IMR-90 (cell line): ENCODE results near the gene MTMR3. TPM values are rescaled to one million over a fixed set of nuclear protein-coding genes. Genes with fewer than 3 reads are reported as not detected.

ENCODE experiments used
- ATAC-seq: fragments of 200-7000 bp; cut with Tn5 transposase; 2 replicates; pipeline ENCODE4 v1.9.1; 2020; ENCODE audit warnings: low read depth, mild to moderate bottlenecking, moderate library complexity
- BruUV-seq: library from RNA; stranded (reverse); fragments of 400-500 nt; replicated peaks from 2 replicates; lab custom pipeline; 2021; lab: Mats Ljungman, UMichigan
- CTCF ChIA-PET: fragments of 300-600 bp; formaldehyde crosslinking; extraction: SDS; loops from one replicate; lab custom pipeline; 2021; ENCODE audit warnings: antibody characterized with exemption; lab: Yijun Ruan, JAX
- POLR2A ChIA-PET: fragments of 300-600 bp; sonication (Branson Sonifier 250); formaldehyde crosslinking; loops from one replicate; lab custom pipeline; 2022; ENCODE audit warnings: antibody characterized with exemption; ENCODE audit not compliant: unreplicated experiment; lab: Charles Lee
- DNase-seq: peaks from one replicate; pipeline ENCODE4 v3.0.0; 2013
- H2AFZ ChIP-seq: replicated peaks from 2 replicates; pipeline ENCODE3; 2013; ENCODE audit warnings: low read length, mild to moderate bottlenecking; ENCODE audit not compliant: poor library complexity
- H2AK5ac ChIP-seq: 2 replicates; pipeline ENCODE4 v1.6.1; 2013; ENCODE audit warnings: low read depth, low read length, inconsistent platforms
- H2AK9ac ChIP-seq: replicated peaks from 2 replicates; pipeline ENCODE3; 2013; ENCODE audit warnings: mild to moderate bottlenecking, low read depth, low read length, moderate library complexity; ENCODE audit not compliant: poor library complexity
- H2BK120ac ChIP-seq: 2 replicates; pipeline ENCODE4 v1.6.1; 2013; ENCODE audit warnings: low read depth, low read length, inconsistent platforms
- H2BK15ac ChIP-seq: 3 replicates; pipeline ENCODE4 v1.6.1; 2013; ENCODE audit warnings: low read depth, low read length, inconsistent platforms
- H2BK20ac ChIP-seq: 2 replicates; pipeline ENCODE4 v1.6.1; 2013; ENCODE audit warnings: low read depth, mild to moderate bottlenecking, inconsistent platforms, low read length, moderate library complexity
- H2BK5ac ChIP-seq: 2 replicates; pipeline ENCODE4 v1.6.1; 2013; ENCODE audit warnings: mild to moderate bottlenecking, low read depth, low read length, inconsistent platforms; ENCODE audit not compliant: poor library complexity, severe bottlenecking
- H3K14ac ChIP-seq: replicated peaks from 2 replicates; pipeline ENCODE4 v1.6.1; 2013; ENCODE audit warnings: low read depth, low read length, inconsistent platforms
- H3K18ac ChIP-seq: 2 replicates; pipeline ENCODE4 v1.6.1; 2013; ENCODE audit warnings: low read depth, low read length, control low read depth
- H3K23ac ChIP-seq: 2 replicates; pipeline ENCODE4 v1.6.1; 2013; ENCODE audit warnings: low read depth, low read length, inconsistent platforms
- H3K27ac ChIP-seq: 2 replicates; pipeline ENCODE4 v1.5.1; 2013; ENCODE audit warnings: mild to moderate bottlenecking, control low read depth, low read length; ENCODE audit not compliant: insufficient read depth
- H3K27me3 ChIP-seq: 2 replicates; pipeline ENCODE4 v1.6.1; 2013; ENCODE audit warnings: low read length; ENCODE audit not compliant: control insufficient read depth, insufficient read depth
- H3K36me3 ChIP-seq: 2 replicates; pipeline ENCODE4 v1.6.1; 2013; ENCODE audit warnings: low read length, mixed read lengths; ENCODE audit not compliant: control insufficient read depth, insufficient read depth
- H3K4ac ChIP-seq: 2 replicates; pipeline ENCODE4 v1.6.1; 2013; ENCODE audit warnings: low read depth, low read length, inconsistent platforms
- H3K4me1 ChIP-seq: 2 replicates; pipeline ENCODE4 v1.6.1; 2013; ENCODE audit warnings: low read length, mixed read lengths; ENCODE audit not compliant: control insufficient read depth, insufficient read depth
- H3K4me2 ChIP-seq: 2 replicates; pipeline ENCODE4 v1.6.1; 2013; ENCODE audit warnings: low read depth, mild to moderate bottlenecking, control low read depth, low read length, moderate library complexity
- H3K4me3 ChIP-seq: 2 replicates; pipeline ENCODE4 v1.5.1; 2013; ENCODE audit warnings: low read depth, mild to moderate bottlenecking, control low read depth, low read length, moderate library complexity; ENCODE audit not compliant: insufficient read depth
- H3K56ac ChIP-seq: 2 replicates; pipeline ENCODE4 v1.6.1; 2013; ENCODE audit warnings: low read length, inconsistent platforms; ENCODE audit not compliant: insufficient read depth; ENCODE audit errors: extremely low read depth
- H3K79me1 ChIP-seq, 2 experiments: 2 replicates each; pipeline ENCODE4 v1.6.1; 2013; ENCODE audit warnings: low read length in 2 of 2, inconsistent platforms in 1 of 2, low read depth in 1 of 2
- H3K9ac ChIP-seq: 2 replicates; pipeline ENCODE4 v1.6.1; 2013; ENCODE audit warnings: low read depth, low read length, control low read depth
- H3K9me1 ChIP-seq: 2 replicates; pipeline ENCODE4 v1.6.1; 2013; ENCODE audit warnings: low read length, inconsistent platforms; ENCODE audit not compliant: insufficient read depth
- H3K9me3 ChIP-seq: 2 replicates; pipeline ENCODE4 v1.6.1; 2013; ENCODE audit warnings: low read length; ENCODE audit not compliant: control insufficient read depth, insufficient read depth
- H4K20me1 ChIP-seq: 2 replicates; pipeline ENCODE4 v1.6.1; 2013; ENCODE audit warnings: low read length, inconsistent platforms; ENCODE audit not compliant: insufficient read depth
- H4K5ac ChIP-seq: 2 replicates; pipeline ENCODE4 v1.6.1; 2013; ENCODE audit warnings: mild to moderate bottlenecking, low read depth, low read length, control low read depth
- H4K8ac ChIP-seq, 2 experiments: 2 replicates each; pipeline ENCODE4 v1.6.1; 2013; ENCODE audit warnings: low read depth in 2 of 2, low read length in 2 of 2, control low read depth in 1 of 2, inconsistent platforms in 1 of 2
- H4K91ac ChIP-seq: 2 replicates; pipeline ENCODE4 v1.6.1; 2013; ENCODE audit warnings: low read depth, low read length, inconsistent platforms; ENCODE audit not compliant: insufficient read depth
- BHLHE40 ChIP-seq: fragments of 150-350 bp; IDR thresholded peaks from 2 replicates; pipeline ENCODE4 v1.6.1; 2016; ENCODE audit warnings: mild to moderate bottlenecking, low read depth, low read length
- CEBPB ChIP-seq: IDR thresholded peaks from 2 replicates; pipeline ENCODE4 v1.6.1; 2012; ENCODE audit warnings: low read depth, low read length, improper control_type of control experiment
- CHD1 ChIP-seq: IDR thresholded peaks from 2 replicates; pipeline ENCODE4 v1.6.1; 2012; ENCODE audit warnings: low read depth, low read length, improper control_type of control experiment
- CTCF ChIP-seq: conservative IDR thresholded peaks from 2 replicates; pipeline ENCODE4 v1.5.1; 2012; ENCODE audit warnings: mild to moderate bottlenecking, low read depth, low read length, improper control_type of control experiment
- FOS ChIP-seq: fragments of 150-350 bp; IDR thresholded peaks from 2 replicates; pipeline ENCODE4 v1.6.1; 2016; ENCODE audit warnings: low read depth, low read length
- MAFK ChIP-seq: IDR thresholded peaks from 2 replicates; pipeline ENCODE4 v1.6.1; 2012; ENCODE audit warnings: low read depth, low read length, improper control_type of control experiment
- MAZ ChIP-seq: IDR thresholded peaks from 2 replicates; pipeline ENCODE4 v1.6.1; 2012; ENCODE audit warnings: low read depth, mild to moderate bottlenecking, low read length, improper control_type of control experiment, moderate library complexity, borderline replicate concordance
- MXI1 ChIP-seq: IDR thresholded peaks from 2 replicates; pipeline ENCODE4 v1.6.1; 2012; ENCODE audit warnings: low read depth, mild to moderate bottlenecking, low read length, moderate library complexity, borderline replicate concordance
- NFE2L2 ChIP-seq: fragments of 150-350 bp; IDR thresholded peaks from 2 replicates; pipeline ENCODE4 v1.6.1; 2016; ENCODE audit warnings: low read depth, mild to moderate bottlenecking, low read length
- RAD21 ChIP-seq: IDR thresholded peaks from 2 replicates; pipeline ENCODE4 v1.6.1; 2012; ENCODE audit warnings: low read length, improper control_type of control experiment
- RCOR1 ChIP-seq: IDR thresholded peaks from 2 replicates; pipeline ENCODE4 v1.6.1; 2012; ENCODE audit warnings: mild to moderate bottlenecking, low read length, improper control_type of control experiment; ENCODE audit not compliant: insufficient replicate concordance
- RFX5 ChIP-seq: IDR thresholded peaks from 2 replicates; pipeline ENCODE4 v1.8.0; 2012; ENCODE audit warnings: low read depth, mild to moderate bottlenecking, low read length, moderate library complexity
- USF2 ChIP-seq: fragments of 150-350 bp; IDR thresholded peaks from 2 replicates; pipeline ENCODE4 v1.6.1; 2017; ENCODE audit warnings: mild to moderate bottlenecking, antibody characterized with exemption, low read length, low read depth
- WGBS, 2 experiments: methylation state at CpG; one replicate each; pipeline versions ENCODE4 v1.1.5 to v1.1.7; 2013; ENCODE audit warnings: missing lambda C conversion rate in 2 of 2; ENCODE audit not compliant: insufficient read length in 1 of 2; ENCODE audit errors: extremely low coverage in 2 of 2; 5-methylcytosine and 5-hydroxymethylcytosine counted together
- dilution Hi-C: fragments of 300-500 bp; cut with HindIII; formaldehyde crosslinking; loops from one replicate; pipeline ENCODE4 v1.14.3; 2018; ENCODE audit warnings: low sequenced_read_pairs; ENCODE audit not compliant: unreplicated experiment
- in situ Hi-C: fragments of 300-500 bp; cut with MboI; formaldehyde crosslinking; loops from 3 replicates; pipeline ENCODE4 v1.14.3; 2019; ENCODE audit warnings: low sequenced_read_pairs, inconsistent platforms, mixed read lengths
- intact Hi-C: fragments of 100-400 bp; cut with micrococcal nuclease; formaldehyde crosslinking; loops from 2 replicates; pipeline ENCODE4 v1.10.0; 2022
- polyA plus RNA-seq, 3 experiments: library from polyadenylated mRNA; depleted of rRNA; stranded (reverse); fragments of >200 nt; gene quantifications; 2 replicates each; pipeline ENCODE4 v1.2.3, GENCODE V29; 2012; ENCODE audit warnings: low replicate concordance in 1 of 3
- total RNA-seq: library from RNA; depleted of rRNA; stranded (reverse); fragments of >200 nt; gene quantifications from 2 replicates; pipeline ENCODE4 v1.2.3, GENCODE V29; 2012

Gene MTMR3
- total and polyA plus RNA-seq, 2 of the 4 experiments (the other 2 are of a cell fraction): 21.3 to 29.4 TPM

GRCh38 chr22:29992341-29993275 lies 109.6 kb downstream of the MTMR3 start:
- Histone ChIP-seq H2BK15ac (no peak overlapping the region), H3K79me1 (peaks cover 5 to 38% of the 10 kb centered on the region in 2 experiments), H3K9me1 (peaks cover 11% of the 10 kb centered on the region), H3K4ac (0 out of 2 replicates have a peak overlapping the region, but pooled peaks have one; percentile 12), H3K4me2 (no peak overlapping the region; the same call in 1 of the 2 replicates), H4K5ac (no peak overlapping the region), H2AK5ac (0 out of 2 replicates have a peak overlapping the region, but pooled peaks have one; percentile 45), H3K9me3 (no peaks in the 10 kb centered on the region), H4K91ac (peak overlapping the region; percentile 8; the same call in 1 of the 2 replicates), H3K4me3 (no peak overlapping the region), H2AFZ (no peak overlapping the region), H4K8ac (no peak overlapping the region), H3K9ac (no peak overlapping the region), H3K56ac (no peak overlapping the region), H3K27me3 (no peaks in the 10 kb centered on the region), H3K36me3 (peaks cover 6% of the 10 kb centered on the region), H2AK9ac (no peak overlapping the region), H2BK20ac (peak overlapping the region; percentile 29; the same call in 1 of the 2 replicates), H3K14ac (no peak overlapping the region), H3K4me1 (peaks cover 16% of the 10 kb centered on the region), H3K27ac (no peak overlapping the region), H2BK5ac (no peak overlapping the region), H4K20me1 (peaks cover 23% of the 10 kb centered on the region; the same call in 1 of the 2 replicates), H3K18ac (no peak overlapping the region), H2BK120ac (no peak overlapping the region), H3K23ac (no peak overlapping the region)
- in situ Hi-C loops: no loop called here
- DNase-seq (peak; percentile 13), ATAC-seq (no peak)
- intact Hi-C loops: loop anchor here (5.0 kb wide), 2 partner anchors 105 to 170 kb away; no protein-coding TSS in a partner anchor
- ChIA-PET POLR2A (no interaction called here), CTCF (no interaction called here)
- WGBS, 2 experiments: no CpG with 5 or more reads among the region's 6 CpGs
- dilution Hi-C loops: no loop called here
- no TSS peak for BruUV-seq
- TF ChIP-seq RCOR1 (no peak), CHD1 (no peak), MAFK (no peak), MXI1 (no peak), CTCF (no peak), RAD21 (no peak), NFE2L2 (no peak), MAZ (no peak), BHLHE40 (no peak), USF2 (no peak), RFX5 (no peak), FOS (no peak), CEBPB (no peak)
